Measurements from ENCODE around the gene STK32B.

STK32B gene

DNA sequence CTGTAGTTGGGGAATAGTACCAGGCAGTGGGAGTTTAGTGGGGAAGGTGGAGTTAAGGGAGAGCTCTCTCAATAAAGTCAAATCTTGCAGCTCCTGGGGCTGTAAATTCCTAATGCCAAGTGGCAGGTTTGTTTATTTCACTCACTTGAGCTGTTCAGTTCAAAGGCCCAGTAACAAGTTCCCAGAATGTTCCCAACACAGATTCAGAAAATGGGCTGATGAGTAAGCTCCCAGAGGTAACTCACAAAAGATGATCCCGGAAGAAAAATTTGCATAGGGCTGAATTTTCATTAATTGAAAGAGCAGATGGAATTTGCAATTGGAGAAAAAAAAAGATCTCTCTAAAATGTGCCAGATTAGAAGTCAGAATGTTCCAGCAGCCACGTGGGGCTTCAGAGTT is 370.9 kb downstream of the STK32B start:
- TF ChIP-seq, protein P1, sequence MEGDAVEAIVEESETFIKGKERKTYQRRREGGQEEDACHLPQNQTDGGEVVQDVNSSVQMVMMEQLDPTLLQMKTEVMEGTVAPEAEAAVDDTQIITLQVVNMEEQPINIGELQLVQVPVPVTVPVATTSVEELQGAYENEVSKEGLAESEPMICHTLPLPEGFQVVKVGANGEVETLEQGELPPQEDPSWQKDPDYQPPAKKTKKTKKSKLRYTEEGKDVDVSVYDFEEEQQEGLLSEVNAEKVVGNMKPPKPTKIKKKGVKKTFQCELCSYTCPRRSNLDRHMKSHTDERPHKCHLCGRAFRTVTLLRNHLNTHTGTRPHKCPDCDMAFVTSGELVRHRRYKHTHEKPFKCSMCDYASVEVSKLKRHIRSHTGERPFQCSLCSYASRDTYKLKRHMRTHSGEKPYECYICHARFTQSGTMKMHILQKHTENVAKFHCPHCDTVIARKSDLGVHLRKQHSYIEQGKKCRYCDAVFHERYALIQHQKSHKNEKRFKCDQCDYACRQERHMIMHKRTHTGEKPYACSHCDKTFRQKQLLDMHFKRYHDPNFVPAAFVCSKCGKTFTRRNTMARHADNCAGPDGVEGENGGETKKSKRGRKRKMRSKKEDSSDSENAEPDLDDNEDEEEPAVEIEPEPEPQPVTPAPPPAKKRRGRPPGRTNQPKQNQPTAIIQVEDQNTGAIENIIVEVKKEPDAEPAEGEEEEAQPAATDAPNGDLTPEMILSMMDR (conservative IDR thresholded peaks at IDR 0.05), result no peak
- TF ChIP-seq ZFX (IDR thresholded peaks at IDR 0.05), result no peak

DNA sequence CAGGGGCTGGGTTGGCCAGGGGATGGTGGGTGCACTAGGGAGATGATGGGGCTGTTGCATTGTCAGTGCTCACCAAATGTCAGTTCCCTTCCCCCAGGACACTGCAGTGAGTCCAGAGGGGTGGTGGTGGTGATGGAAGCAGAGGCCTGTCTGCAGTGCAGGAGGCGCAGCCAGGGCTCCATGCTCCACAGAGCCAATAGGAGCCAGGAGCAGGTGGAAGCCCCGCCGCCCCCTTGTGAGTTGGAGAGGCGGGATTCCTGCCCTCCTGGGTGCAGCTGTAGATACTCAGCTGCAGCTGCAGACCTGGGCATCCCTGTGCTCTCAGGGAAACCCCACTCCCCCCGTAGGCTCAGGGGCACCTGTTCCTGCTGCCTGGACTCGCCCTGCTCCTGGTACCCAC is 372.4 kb downstream of the STK32B start:
- no peak for TF ChIP-seq ZFX (IDR thresholded peaks at IDR 0.05)
- TF ChIP-seq, protein P1 (conservative IDR thresholded peaks at IDR 0.05), result no peak
- H3K27ac ChIP-seq, result no peak overlapping the region

More for the DNA sequence above, 370.9 kb downstream of the STK32B start:
- no peak overlapping the region for H3K27ac ChIP-seq

- TF ChIP-seq, protein P1 (conservative IDR thresholded peaks at IDR 0.05), result no peak
- TF ChIP-seq ZFX (IDR thresholded peaks at IDR 0.05), result no peak
- H3K27ac ChIP-seq, result no peak overlapping the region
Measured at GRCh38 chr4:5424211-5424610, 372.9 kb downstream of the STK32B start.

DNA sequence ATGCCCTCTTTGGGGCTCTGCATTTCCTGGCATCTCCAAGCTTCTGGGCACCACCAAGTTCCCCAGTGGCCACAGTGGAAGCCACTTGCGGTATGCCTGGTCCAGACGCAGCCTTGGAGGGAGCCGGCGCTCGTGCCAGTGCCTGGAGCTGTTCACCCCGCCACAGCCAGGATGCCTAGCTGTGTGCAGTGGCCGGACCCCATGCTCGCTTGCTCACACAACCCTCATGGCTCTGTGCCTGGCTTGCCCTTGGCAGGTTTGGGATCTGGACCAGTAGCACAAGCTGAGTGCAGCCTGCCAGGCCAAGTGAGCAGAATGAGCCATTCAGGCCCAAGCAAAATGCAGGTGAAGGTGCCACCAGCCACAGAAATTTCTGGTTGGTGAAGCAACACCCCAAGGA is 373.6 kb downstream of the STK32B start:
- TF ChIP-seq, protein P1 (conservative IDR thresholded peaks at IDR 0.05), result no peak
- no peak for TF ChIP-seq ZFX (IDR thresholded peaks at IDR 0.05)
- H3K27ac ChIP-seq, result no peak overlapping the region

- H3K27ac ChIP-seq, result no peak overlapping the region
Measured at GRCh38 chr4:5429747-5430146, 378.5 kb downstream of the STK32B start.

GRCh38 chr4:5433196-5433595 is 381.9 kb downstream of the STK32B start:
- TF ChIP-seq, protein P1 (conservative IDR thresholded peaks at IDR 0.05), result no peak
- TF ChIP-seq ZFX (IDR thresholded peaks at IDR 0.05), result no peak
- no peak overlapping the region for H3K27ac ChIP-seq

More at GRCh38 chr4:5429747-5430146, 378.5 kb downstream of the STK32B start:
- TF ChIP-seq, protein P1 (conservative IDR thresholded peaks at IDR 0.05), result no peak
- TF ChIP-seq ZFX (IDR thresholded peaks at IDR 0.05), result no peak

DNA sequence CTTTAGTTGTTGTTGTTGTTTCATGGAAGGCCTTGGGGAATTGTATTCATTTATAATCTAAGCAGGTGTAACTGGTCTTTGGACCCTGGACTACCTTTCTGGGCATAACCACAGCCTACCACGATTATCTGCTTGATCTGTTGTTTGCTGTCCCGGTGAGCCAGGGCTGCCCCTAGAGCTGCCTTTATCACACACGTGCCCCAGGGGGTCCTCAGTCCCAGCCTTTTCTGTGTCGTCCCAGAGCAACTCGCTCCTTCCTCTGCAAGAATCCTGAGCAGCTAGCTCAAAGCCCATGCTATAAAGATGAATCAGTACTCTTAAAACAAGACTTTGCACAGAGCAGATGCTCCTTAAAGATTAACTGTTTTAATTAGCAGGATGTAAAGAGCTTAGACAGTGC is 383.9 kb downstream of the STK32B start:
- TF ChIP-seq, protein P1 (conservative IDR thresholded peaks at IDR 0.05), result no peak
- TF ChIP-seq ZFX (IDR thresholded peaks at IDR 0.05), result no peak

More for the DNA sequence above, 383.9 kb downstream of the STK32B start:
- H3K27ac ChIP-seq, result no peak overlapping the region

Data from C4-2B (cell line).